Measurements from ENCODE around the gene POU5F2.

Gene POU5F2

DNA sequence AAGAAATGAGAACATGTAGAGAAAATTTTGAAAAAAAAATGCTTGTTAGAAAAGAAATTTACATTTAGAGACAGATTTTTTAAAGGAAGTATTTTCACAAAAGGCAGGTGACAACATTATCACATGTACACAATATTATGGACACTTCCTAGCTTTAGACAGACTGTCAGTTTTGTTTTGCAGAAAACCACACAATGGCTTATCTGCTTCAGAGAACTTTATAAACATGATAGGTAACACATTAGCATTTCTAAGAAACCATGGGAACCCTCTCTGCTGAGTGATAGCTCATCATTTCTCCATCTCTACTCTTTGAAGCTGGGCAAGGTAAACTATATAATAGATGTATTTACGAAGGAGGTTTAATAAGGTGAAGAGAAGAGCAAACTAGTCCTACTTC, 25.6 kb downstream of the POU5F2 start:
- peak; percentile 8 for DNase-seq

- peak; percentile 7 for DNase-seq
Measured at GRCh38 chr5:93715327-93715726, 26.1 kb downstream of the POU5F2 start.

GRCh38 chr5:93708442-93708841, 33.0 kb downstream of the POU5F2 start:
- DNase-seq, result no peak

- DNase-seq, result no peak
Measured at GRCh38 chr5:93705896-93706295, 35.5 kb downstream of the POU5F2 start.

- DNase-seq, result no peak
Measured at GRCh38 chr5:93704996-93705395, 36.4 kb downstream of the POU5F2 start.

DNA sequence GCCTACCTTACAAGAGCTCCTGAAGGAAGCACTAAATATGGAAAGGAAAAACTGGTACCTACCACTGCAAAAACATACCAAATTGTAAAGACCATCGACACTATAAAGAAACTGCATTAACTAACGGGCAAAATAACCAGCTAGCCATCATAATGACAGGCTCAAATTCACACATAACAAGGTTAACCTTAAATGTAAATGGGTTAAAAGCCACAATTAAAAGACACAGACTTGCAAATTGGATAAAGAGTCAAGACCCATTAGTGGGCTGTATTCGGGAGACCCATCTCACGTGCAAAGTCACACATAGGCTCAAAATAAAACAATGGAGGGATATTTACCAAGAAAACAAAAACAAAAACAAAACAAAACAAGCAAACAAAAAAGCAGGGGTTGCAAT, 49.4 kb downstream of the POU5F2 start:
- no peak for DNase-seq

Measured in NCI-H345 (cell line).